WI38 (cell line): ENCODE data around the gene SLC40A1.
"Not testable (repeated sequence)": the region's sequence is repeated elsewhere in the genome, so short reads cannot be mapped to it uniquely, and the experiment has no call there.

ENCODE experiments used
- H3K4me3 ChIP-seq: 2 replicates; pipeline ENCODE4 v1.5.1; 2011; ENCODE audit warnings: low read depth, mild to moderate bottlenecking, control low read depth, low read length
- TF ChIP-seq, protein P1 (sequence below): IDR thresholded peaks from 2 replicates; pipeline ENCODE4 v1.5.1; 2012; ENCODE audit warnings: low read depth, mild to moderate bottlenecking, control low read depth, low read length

Gene SLC40A1

DNA sequence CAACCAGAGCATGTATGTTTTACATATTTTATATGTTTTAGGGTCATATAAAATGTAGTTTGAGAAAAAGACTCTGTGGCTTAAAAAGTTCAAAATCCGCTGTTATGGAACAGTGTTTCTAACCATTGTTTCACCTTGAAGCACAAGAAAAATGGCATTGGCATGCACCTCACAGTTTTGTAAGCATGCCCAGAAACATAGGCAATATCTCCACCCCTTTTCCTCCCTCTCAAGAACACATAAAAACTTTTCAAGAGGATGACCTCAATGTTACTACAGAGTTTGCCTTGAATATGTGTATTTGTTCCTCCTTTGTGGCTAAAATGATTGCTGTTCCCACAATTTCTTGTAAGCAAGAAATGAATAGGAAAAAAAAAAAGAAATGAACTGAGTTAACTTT is 29.3 kb upstream of the SLC40A1 start:
- H3K4me3 ChIP-seq = no peak overlapping the region

GRCh38 chr2:189609423-189609816 is 28.8 kb upstream of the SLC40A1 start:
- H3K4me3 ChIP-seq = no peak overlapping the region
- TF ChIP-seq, protein P1, sequence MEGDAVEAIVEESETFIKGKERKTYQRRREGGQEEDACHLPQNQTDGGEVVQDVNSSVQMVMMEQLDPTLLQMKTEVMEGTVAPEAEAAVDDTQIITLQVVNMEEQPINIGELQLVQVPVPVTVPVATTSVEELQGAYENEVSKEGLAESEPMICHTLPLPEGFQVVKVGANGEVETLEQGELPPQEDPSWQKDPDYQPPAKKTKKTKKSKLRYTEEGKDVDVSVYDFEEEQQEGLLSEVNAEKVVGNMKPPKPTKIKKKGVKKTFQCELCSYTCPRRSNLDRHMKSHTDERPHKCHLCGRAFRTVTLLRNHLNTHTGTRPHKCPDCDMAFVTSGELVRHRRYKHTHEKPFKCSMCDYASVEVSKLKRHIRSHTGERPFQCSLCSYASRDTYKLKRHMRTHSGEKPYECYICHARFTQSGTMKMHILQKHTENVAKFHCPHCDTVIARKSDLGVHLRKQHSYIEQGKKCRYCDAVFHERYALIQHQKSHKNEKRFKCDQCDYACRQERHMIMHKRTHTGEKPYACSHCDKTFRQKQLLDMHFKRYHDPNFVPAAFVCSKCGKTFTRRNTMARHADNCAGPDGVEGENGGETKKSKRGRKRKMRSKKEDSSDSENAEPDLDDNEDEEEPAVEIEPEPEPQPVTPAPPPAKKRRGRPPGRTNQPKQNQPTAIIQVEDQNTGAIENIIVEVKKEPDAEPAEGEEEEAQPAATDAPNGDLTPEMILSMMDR = no peak

More for the DNA sequence above, 29.3 kb upstream of the SLC40A1 start:
- TF ChIP-seq, protein P1 = no peak

GRCh38 chr2:189608795-189609422 is 28.3 kb upstream of the SLC40A1 start:
- H3K4me3 ChIP-seq = no peak overlapping the region
- TF ChIP-seq, protein P1 = no peak

DNA sequence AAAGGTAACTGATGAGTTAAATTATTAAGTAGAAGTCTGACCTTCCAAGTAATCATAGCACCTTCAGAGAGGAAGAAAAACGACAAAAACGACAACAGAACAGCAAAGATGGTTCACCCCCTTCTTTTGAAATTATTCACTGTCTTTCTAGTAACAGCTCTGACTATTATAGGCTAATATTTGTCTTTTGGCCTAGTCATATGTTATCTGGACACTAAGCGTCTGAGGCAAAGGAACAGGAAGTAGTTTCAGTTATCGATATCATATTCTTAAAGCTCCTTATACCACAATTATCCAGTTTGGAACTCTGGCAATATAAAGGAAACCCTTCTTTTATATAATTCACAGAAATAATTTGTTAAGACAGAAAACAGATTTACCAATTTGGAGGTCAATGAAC is 27.6 kb upstream of the SLC40A1 start:
- H3K4me3 ChIP-seq = no peak overlapping the region
- TF ChIP-seq, protein P1 = no peak

- no peak overlapping the region for H3K4me3 ChIP-seq
- TF ChIP-seq, protein P1 = no peak
Observed at GRCh38 chr2:189602233-189602632, 21.6 kb upstream of the SLC40A1 start.

DNA sequence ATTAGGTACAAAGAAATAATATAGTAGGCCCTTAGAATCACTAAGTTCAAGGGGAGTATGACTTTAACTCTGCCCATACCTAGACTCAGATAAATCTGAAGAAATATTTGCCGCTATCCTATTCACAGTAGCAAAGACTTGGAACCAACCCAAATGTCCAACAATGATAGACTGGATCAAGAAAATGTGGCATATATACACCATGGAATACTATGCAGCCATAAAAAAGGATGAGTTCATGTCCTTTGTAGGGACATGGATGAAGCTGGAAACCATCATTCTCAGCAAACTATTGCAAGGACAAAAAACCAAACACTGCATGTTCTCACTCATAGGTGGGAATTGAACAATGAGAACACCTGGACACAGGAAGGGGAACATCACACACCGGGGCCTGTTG is 21.1 kb upstream of the SLC40A1 start:
- H3K4me3 ChIP-seq = not testable (repeated sequence)

- TF ChIP-seq, protein P1 = no peak
Observed at GRCh38 chr2:189601043-189601442, 20.5 kb upstream of the SLC40A1 start.

GRCh38 chr2:189599245-189599644 is 18.7 kb upstream of the SLC40A1 start:
- H3K4me3 ChIP-seq = no peak overlapping the region
- TF ChIP-seq, protein P1 = no peak

More at GRCh38 chr2:189601043-189601442, 20.5 kb upstream of the SLC40A1 start:
- H3K4me3 ChIP-seq = no peak overlapping the region
